Superior temporal gyrus (tissue), 1 donor: ENCODE results near the gene ROPN1.
A peak's percentile ranks its signal among the peaks of the same experiment; 100 is the strongest.
"Not testable (repeated sequence)": the region's sequence is repeated elsewhere in the genome, so short reads cannot be mapped to it uniquely, and the experiment has no call there.

Experiments used
- DNase-seq: peaks from one replicate; pipeline ENCODE4 v3.0.0-alpha.2; 2016; ENCODE audit errors: extremely low spot score

Gene ROPN1

GRCh38 chr3:123997543-123997942 is 5.6 kb upstream of the ROPN1 start:
- no peak for DNase-seq

- no peak for DNase-seq
Measured at GRCh38 chr3:123993818-123994217, 1.9 kb upstream of the ROPN1 start.

- DNase-seq = no peak
Measured at GRCh38 chr3:123986427-123986826, 5.5 kb downstream of the ROPN1 start.

- DNase-seq = no peak
Measured at GRCh38 chr3:123984957-123985356, 7.0 kb downstream of the ROPN1 start.

- no peak for DNase-seq
Measured at GRCh38 chr3:123984350-123984749, 7.6 kb downstream of the ROPN1 start.

- not testable (repeated sequence) for DNase-seq
Measured at GRCh38 chr3:123981317-123981716, 10.6 kb downstream of the ROPN1 start.

GRCh38 chr3:123980539-123980938 is 11.4 kb downstream of the ROPN1 start:
- DNase-seq = no peak

GRCh38 chr3:123979525-123980501 is 12.1 kb downstream of the ROPN1 start:
- DNase-seq = peak; percentile 69

- DNase-seq = not testable (repeated sequence)
Measured at GRCh38 chr3:123976904-123977303, 15.0 kb downstream of the ROPN1 start.

GRCh38 chr3:123976181-123976898 is 15.6 kb downstream of the ROPN1 start:
- DNase-seq = not testable (repeated sequence)

GRCh38 chr3:123975030-123975429 is 16.9 kb downstream of the ROPN1 start:
- not testable (repeated sequence) for DNase-seq

GRCh38 chr3:123971406-123971805 is 20.5 kb downstream of the ROPN1 start:
- DNase-seq = no peak

GRCh38 chr3:123967260-123967659 is 24.7 kb downstream of the ROPN1 start:
- DNase-seq = not testable (repeated sequence)

- DNase-seq = not testable (repeated sequence)
Measured at GRCh38 chr3:123966799-123967198, 25.1 kb downstream of the ROPN1 start.

- not testable (repeated sequence) for DNase-seq
Measured at GRCh38 chr3:123964793-123965192, 27.1 kb downstream of the ROPN1 start.

- peak; percentile 29 for DNase-seq
Measured at GRCh38 chr3:123961508-123961856, 30.4 kb downstream of the ROPN1 start.

- DNase-seq = peak; percentile 79
Measured at GRCh38 chr3:123960781-123961507, 31.0 kb downstream of the ROPN1 start, which contains the start of gene CCDC14. CCDC14 (minus strand) TSS chr3:123961229; CDS start chr3:123961173, 56 bp downstream.

GRCh38 chr3:123953735-123954134 is 38.2 kb downstream of the ROPN1 start:
- DNase-seq = no peak

GRCh38 chr3:123952844-123953520 is 38.9 kb downstream of the ROPN1 start:
- DNase-seq = no peak

- DNase-seq = no peak
Measured at GRCh38 chr3:123951522-123952447, 40.1 kb downstream of the ROPN1 start.
